Caki2 (cell line): ENCODE measurements around the gene OGA. TPM values are rescaled to one million over a fixed set of nuclear protein-coding genes. Genes with fewer than 3 reads are reported as not detected.

Source experiments
- DNase-seq: peaks from one replicate; pipeline ENCODE4 v3.0.0-alpha.2; 2015; ENCODE audit warnings: low read depth
- in situ Hi-C: cut with HindIII; loops from 2 replicates; pipeline ENCODE4 v1.10.0; 2016; ENCODE audit warnings: low sequenced_read_pairs, low pct_unique_long_range_greater_than_20kb, mixed read lengths
- total RNA-seq: library from RNA; depleted of rRNA; stranded (reverse); fragments of >200 nt; shearing (Covaris generic); gene quantifications from 2 replicates; pipeline ENCODE4 v1.2.3, GENCODE V29; 2014; ENCODE audit warnings: low replicate concordance

OGA gene
- total RNA-seq, 1 experiment from 2014 or later: 26.4 TPM

- in situ Hi-C loops: no loop called here
- peak; percentile 39 for DNase-seq
Measured at GRCh38 chr10:101780818-101781654, 37.2 kb downstream of the OGA start.

GRCh38 chr10:101780187-101780817 lies 37.9 kb downstream of the OGA start:
- DNase-seq: no peak
- in situ Hi-C loops: no loop called here

GRCh38 chr10:101779544-101780186 lies 38.6 kb downstream of the OGA start:
- peak; percentile 31 for DNase-seq
- in situ Hi-C loops: no loop called here

GRCh38 chr10:101778781-101779543 lies 39.3 kb downstream of the OGA start:
- no peak for DNase-seq
- in situ Hi-C loops: no loop called here

GRCh38 chr10:101778151-101778780 lies 40.0 kb downstream of the OGA start:
- DNase-seq: no peak
- in situ Hi-C loops: no loop called here

GRCh38 chr10:101777619-101778145 lies 40.6 kb downstream of the OGA start:
- no peak for DNase-seq
- in situ Hi-C loops: no loop called here

- in situ Hi-C loops: no loop called here
- DNase-seq: no peak
Measured at GRCh38 chr10:101776161-101776817, 42.0 kb downstream of the OGA start.

- in situ Hi-C loops: no loop called here
- DNase-seq: no peak
Measured at GRCh38 chr10:101775273-101776160, 42.7 kb downstream of the OGA start, which contains the start of gene FGF8. Gene FGF8 (minus strand): TSS chr10:101776114. CDS start chr10:101775900, 214 bp downstream.

- in situ Hi-C loops: no loop called here
- DNase-seq: no peak
Measured at GRCh38 chr10:101774589-101775272, 43.5 kb downstream of the OGA start.

- in situ Hi-C loops: no loop called here
- DNase-seq: no peak
Measured at GRCh38 chr10:101773923-101774588, 44.2 kb downstream of the OGA start.

GRCh38 chr10:101772895-101773761 lies 45.1 kb downstream of the OGA start:
- no peak for DNase-seq
- in situ Hi-C loops: no loop called here

GRCh38 chr10:101772017-101772894 lies 46.0 kb downstream of the OGA start:
- in situ Hi-C loops: no loop called here

GRCh38 chr10:101771380-101771779 lies 46.9 kb downstream of the OGA start:
- in situ Hi-C loops: no loop called here
- no peak for DNase-seq

More at GRCh38 chr10:101772017-101772894, 46.0 kb downstream of the OGA start:
- DNase-seq: no peak
